PC-9 (cell line): ENCODE measurements around the gene RRAGC. TPM values are rescaled to one million over a fixed set of nuclear protein-coding genes. Genes with fewer than 3 reads are reported as not detected.

Experiments used
- BruUV-seq: library from RNA; stranded (reverse); fragments of 400-500 nt; replicated peaks from 2 replicates; lab custom pipeline; 2021; lab: Mats Ljungman, UMichigan
- CTCF ChIA-PET: fragments of 300-600 bp; sonication (Branson Sonifier 250); formaldehyde crosslinking; loops from one replicate; lab custom pipeline; 2022; ENCODE audit warnings: antibody characterized with exemption; lab: Charles Lee
- POLR2A ChIA-PET: fragments of 300-600 bp; sonication (Branson Sonifier 250); formaldehyde crosslinking; loops from one replicate; lab custom pipeline; 2022; ENCODE audit warnings: antibody characterized with exemption; ENCODE audit not compliant: unreplicated experiment; lab: Charles Lee
- DNase-seq, 2 experiments: peaks; one replicate each; pipeline versions ENCODE4 v3.0.0 to v3.0.0-alpha.2; 2015 to 2022; ENCODE audit warnings: mixed read lengths in 1 of 2
- H2AFZ ChIP-seq: fragments of 200-600 bp; sonication (generic); 2 replicates; pipeline ENCODE4 v1.8.1; 2017; ENCODE audit warnings: antibody characterized with exemption
- H3F3A ChIP-seq: fragments of 200-600 bp; sonication (generic); 2 replicates; pipeline ENCODE4 v1.8.1; 2017; ENCODE audit warnings: antibody characterized with exemption, mild to moderate bottlenecking, low read depth; ENCODE audit not compliant: insufficient read depth
- H3K27ac ChIP-seq: fragments of 200-600 bp; sonication (generic); 2 replicates; pipeline ENCODE4 v1.6.1; 2016; ENCODE audit warnings: mixed run types
- H3K27me3 ChIP-seq: fragments of 200-600 bp; sonication (generic); 2 replicates; pipeline ENCODE4 v1.6.1; 2016; ENCODE audit warnings: low read depth, mixed run types; ENCODE audit not compliant: insufficient read depth
- H3K36me3 ChIP-seq: fragments of 200-600 bp; sonication (generic); 2 replicates; pipeline ENCODE4 v1.6.1; 2016; ENCODE audit warnings: low read depth, mixed run types
- H3K4me1 ChIP-seq: fragments of 200-600 bp; sonication (generic); replicated peaks from 2 replicates; pipeline ENCODE4 v1.6.1; 2016; ENCODE audit warnings: mixed run types; ENCODE audit not compliant: insufficient read depth
- H3K4me2 ChIP-seq: fragments of 200-600 bp; sonication (generic); 2 replicates; pipeline ENCODE4 v1.6.1; 2017; ENCODE audit warnings: mixed run types
- H3K4me3 ChIP-seq: fragments of 200-600 bp; sonication (generic); 2 replicates; pipeline ENCODE4 v1.6.1; 2016; ENCODE audit warnings: mixed run types
- H3K79me2 ChIP-seq: fragments of 200-600 bp; sonication (generic); 2 replicates; pipeline ENCODE4 v1.6.1; 2017; ENCODE audit warnings: low read depth, mixed run types
- H3K9me2 ChIP-seq: fragments of 200-600 bp; sonication (generic); 2 replicates; pipeline ENCODE4 v1.8.1; 2017; ENCODE audit warnings: mild to moderate bottlenecking; ENCODE audit not compliant: insufficient read depth
- H3K9me3 ChIP-seq: fragments of 200-600 bp; sonication (generic); 2 replicates; pipeline ENCODE4 v1.8.1; 2016; ENCODE audit warnings: low read depth; ENCODE audit not compliant: insufficient read depth
- H4K20me1 ChIP-seq: fragments of 200-600 bp; sonication (generic); 2 replicates; pipeline ENCODE4 v1.8.1; 2017; ENCODE audit not compliant: insufficient read depth
- EZH2 ChIP-seq: fragments of 200-600 bp; sonication (generic); IDR thresholded peaks from 2 replicates; pipeline ENCODE4 v1.8.0; 2017; ENCODE audit warnings: antibody characterized with exemption, low read depth
- intact Hi-C: fragments of 100-400 bp; cut with micrococcal nuclease; formaldehyde crosslinking; loops from one replicate; pipeline ENCODE4 v1.10.0; 2022; ENCODE audit not compliant: unreplicated experiment
- total RNA-seq: library from RNA; stranded (reverse); gene quantifications from 2 replicates; pipeline ENCODE4 v1.2.3, GENCODE V29; 2021
- TF ChIP-seq, protein P1 (sequence below): fragments of 200-600 bp; sonication (generic); conservative IDR thresholded peaks from 2 replicates; pipeline ENCODE4 v1.6.1; 2017; ENCODE audit warnings: mixed run types, antibody characterized with exemption, mild to moderate bottlenecking, moderate library complexity

The RRAGC gene
- total RNA-seq, 1 experiment from 2014 or later = 33.0 TPM

DNA sequence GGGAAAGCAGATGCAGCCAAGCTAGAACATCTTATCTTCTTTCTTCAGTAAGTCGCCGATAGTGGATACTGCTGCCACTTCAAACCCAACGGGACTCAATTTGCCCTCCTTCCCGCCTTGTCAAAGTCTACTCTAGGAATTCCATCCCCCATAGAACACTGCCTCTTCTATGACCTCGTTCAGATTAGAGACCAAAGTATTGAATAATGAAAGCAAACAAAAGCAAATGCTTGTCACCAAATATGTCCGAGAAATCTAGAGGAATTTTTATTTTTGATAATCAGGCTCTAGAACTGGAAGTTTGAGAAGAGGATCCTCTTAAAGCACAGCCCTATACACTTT is 853 bp upstream of the RRAGC start:
- ChIA-PET CTCF (no interaction called here), POLR2A (no interaction called here)
- no TSS peak for BruUV-seq

DNA sequence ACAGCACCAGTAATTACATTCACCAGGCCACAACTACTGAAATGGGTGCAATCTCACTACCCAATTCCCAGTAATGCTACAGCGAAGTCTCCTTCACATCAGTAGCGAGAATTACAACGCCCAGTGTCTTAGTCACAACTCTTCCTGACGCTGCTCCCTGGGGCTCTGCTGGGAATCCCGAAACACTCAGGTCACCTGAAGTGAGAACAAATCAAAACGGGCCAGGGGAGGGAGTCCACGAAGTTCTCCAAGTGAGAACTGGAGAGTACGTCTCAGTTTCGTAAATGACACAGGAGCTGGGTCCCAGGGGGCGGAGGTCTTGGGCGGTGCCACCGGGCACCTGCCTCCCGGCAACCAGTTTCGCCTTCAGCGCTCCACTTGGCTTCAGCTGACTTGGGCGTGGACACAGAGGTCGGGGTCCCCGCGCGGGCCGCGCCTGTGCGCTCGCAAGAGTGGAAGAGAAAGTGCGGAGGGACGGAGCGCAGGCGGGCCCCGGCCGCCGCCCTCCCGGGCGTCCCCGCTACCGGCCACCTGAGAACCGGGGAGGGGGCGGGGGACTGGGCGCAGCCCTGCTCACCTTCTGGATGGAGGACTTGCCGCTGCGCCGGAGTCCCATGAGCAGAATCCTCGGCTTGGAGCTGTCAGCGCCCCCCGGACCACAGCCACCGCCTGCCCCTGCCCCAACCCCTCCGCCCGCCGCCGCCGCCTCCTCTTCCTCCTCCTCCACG is 575 bp downstream of the RRAGC start:
- Histone ChIP-seq H3K4me3 (peak overlapping the region; percentile 72), H3K36me3 (peaks cover 28% of the 10 kb centered on the region), H3K9me2 (no peaks in the 10 kb centered on the region), H3K79me2 (peaks cover 27% of the 10 kb centered on the region), H3K27ac (peak overlapping the region; percentile 59), H3F3A (peaks cover 26% of the 10 kb centered on the region), H2AFZ (peak overlapping the region; percentile 79), H3K27me3 (no peaks in the 10 kb centered on the region), H3K9me3 (no peaks in the 10 kb centered on the region), H3K4me2 (peak overlapping the region; percentile 84), H4K20me1 (peaks cover 8% of the 10 kb centered on the region; the same call in 1 of the 2 replicates), H3K4me1 (peaks cover 23% of the 10 kb centered on the region)
- ChIA-PET CTCF (interaction anchor here (0.5 to 0.7 kb wide), 4 partner anchors 23 to 845 kb away, joined by 3 to 7 read pairs (median 4); no protein-coding TSS in a partner anchor), POLR2A (interaction anchor here (0.6 to 1.0 kb wide), 3 partner anchors 101 to 642 kb away, joined by 3 to 5 read pairs (median 4); partner anchors contain the start of gene NDUFS5)
- TF ChIP-seq, protein P1, sequence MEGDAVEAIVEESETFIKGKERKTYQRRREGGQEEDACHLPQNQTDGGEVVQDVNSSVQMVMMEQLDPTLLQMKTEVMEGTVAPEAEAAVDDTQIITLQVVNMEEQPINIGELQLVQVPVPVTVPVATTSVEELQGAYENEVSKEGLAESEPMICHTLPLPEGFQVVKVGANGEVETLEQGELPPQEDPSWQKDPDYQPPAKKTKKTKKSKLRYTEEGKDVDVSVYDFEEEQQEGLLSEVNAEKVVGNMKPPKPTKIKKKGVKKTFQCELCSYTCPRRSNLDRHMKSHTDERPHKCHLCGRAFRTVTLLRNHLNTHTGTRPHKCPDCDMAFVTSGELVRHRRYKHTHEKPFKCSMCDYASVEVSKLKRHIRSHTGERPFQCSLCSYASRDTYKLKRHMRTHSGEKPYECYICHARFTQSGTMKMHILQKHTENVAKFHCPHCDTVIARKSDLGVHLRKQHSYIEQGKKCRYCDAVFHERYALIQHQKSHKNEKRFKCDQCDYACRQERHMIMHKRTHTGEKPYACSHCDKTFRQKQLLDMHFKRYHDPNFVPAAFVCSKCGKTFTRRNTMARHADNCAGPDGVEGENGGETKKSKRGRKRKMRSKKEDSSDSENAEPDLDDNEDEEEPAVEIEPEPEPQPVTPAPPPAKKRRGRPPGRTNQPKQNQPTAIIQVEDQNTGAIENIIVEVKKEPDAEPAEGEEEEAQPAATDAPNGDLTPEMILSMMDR = no peak
- TF ChIP-seq EZH2 = no peak
- BruUV-seq = no TSS peak
- intact Hi-C loops = loop anchor here (1.0 kb wide), 4 partner anchors 100 to 233 kb away; partner anchors contain the start of genes AKIRIN1 and NDUFS5
- peak; percentile 76 to 82 for DNase-seq

More for the DNA sequence above, 853 bp upstream of the RRAGC start:
- Histone ChIP-seq H2AFZ (peak overlapping the region; percentile 99), H3K27me3 (no peaks in the 10 kb centered on the region), H3K36me3 (peaks cover 26% of the 10 kb centered on the region), H3K27ac (no peak overlapping the region), H3K9me2 (no peaks in the 10 kb centered on the region), H4K20me1 (peaks cover 8% of the 10 kb centered on the region), H3K4me3 (peak overlapping the region; percentile 72), H3F3A (peaks cover 34% of the 10 kb centered on the region), H3K4me1 (peaks cover 23% of the 10 kb centered on the region), H3K79me2 (peaks cover 27% of the 10 kb centered on the region), H3K9me3 (no peaks in the 10 kb centered on the region), H3K4me2 (peak overlapping the region; percentile 85)
- no peak for DNase-seq
- no peak for TF ChIP-seq EZH2
- TF ChIP-seq, protein P1 = no peak
- intact Hi-C loops = no loop called here

DNA sequence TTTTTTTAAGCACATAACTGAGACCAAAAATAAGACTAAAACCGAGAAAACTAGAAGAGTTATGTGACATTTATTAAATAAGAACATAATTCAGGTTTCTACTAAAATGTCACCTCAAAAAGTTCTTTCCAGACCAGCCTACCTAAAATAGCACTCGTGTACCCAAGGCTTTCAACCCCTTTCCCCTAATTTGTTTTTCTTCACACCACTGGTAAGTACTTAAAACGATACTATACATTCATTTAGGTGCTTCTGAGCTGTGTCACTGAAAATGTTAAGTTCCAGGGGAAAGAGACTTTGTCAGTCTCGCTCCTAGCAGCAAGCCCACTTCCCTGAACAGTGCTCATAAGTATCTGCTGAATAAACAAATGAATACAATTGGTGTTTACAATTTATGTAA is 6.8 kb downstream of the RRAGC start:
- Histone ChIP-seq H4K20me1 (peaks cover 5% of the 10 kb centered on the region; the same call in 1 of the 2 replicates), H3K9me3 (no peaks in the 10 kb centered on the region), H3K4me1 (peaks cover 6% of the 10 kb centered on the region), H3K36me3 (peaks cover 28% of the 10 kb centered on the region), H3K79me2 (peaks cover 13% of the 10 kb centered on the region), H2AFZ (no peak overlapping the region), H3K9me2 (no peaks in the 10 kb centered on the region), H3K27ac (no peak overlapping the region), H3K4me2 (no peak overlapping the region), H3K27me3 (no peaks in the 10 kb centered on the region), H3K4me3 (no peak overlapping the region), H3F3A (peaks cover 5% of the 10 kb centered on the region; the same call in 1 of the 2 replicates)
- DNase-seq = no peak
- POLR2A ChIA-PET = no interaction called here
- intact Hi-C loops = no loop called here
- TF ChIP-seq, protein P1 = no peak
- no peak for TF ChIP-seq EZH2
- BruUV-seq = no TSS peak
- CTCF ChIA-PET = no interaction called here
